Subcutaneous abdominal adipose tissue (tissue), 5 donors: ENCODE data around the gene USF2.
A peak's percentile ranks its signal among the peaks of the same experiment; 100 is the strongest.

Experiments
- H3K27ac ChIP-seq: one replicate; pipeline ENCODE4 v1.7.0; 2013; ENCODE audit warnings: low read depth, mild to moderate bottlenecking, inconsistent platforms, low read length, moderate library complexity
- H3K27me3 ChIP-seq, 5 donors: one replicate each; pipeline ENCODE4 v1.7.0; 2013; ENCODE audit warnings: low read length in 5 of 5, inconsistent platforms in 1 of 5; ENCODE audit not compliant: control insufficient read depth in 5 of 5, insufficient read depth in 4 of 5
- H3K36me3 ChIP-seq, 5 donors: one replicate each; pipeline ENCODE4 v1.7.0; 2013; ENCODE audit warnings: low read length in 5 of 5; ENCODE audit not compliant: control insufficient read depth in 5 of 5, insufficient read depth in 5 of 5
- H3K4me1 ChIP-seq, 5 donors: one replicate each; pipeline ENCODE4 v1.7.0; 2013; ENCODE audit warnings: low read length in 5 of 5, mild to moderate bottlenecking in 3 of 5, moderate library complexity in 1 of 5; ENCODE audit not compliant: control insufficient read depth in 5 of 5, insufficient read depth in 5 of 5
- H3K4me3 ChIP-seq, 5 donors: one replicate each; pipeline ENCODE4 v1.7.0; 2013; ENCODE audit warnings: low read length in 5 of 5, low read depth in 1 of 5
- H3K9ac ChIP-seq, 5 donors: one replicate each; pipeline ENCODE4 v1.7.0; 2013; ENCODE audit warnings: low read length in 5 of 5, mild to moderate bottlenecking in 4 of 5, moderate library complexity in 3 of 5
- H3K9me3 ChIP-seq, 5 donors: one replicate each; pipeline ENCODE4 v1.7.0; 2013; ENCODE audit warnings: low read length in 5 of 5; ENCODE audit not compliant: control insufficient read depth in 5 of 5
- donor health status: healthy.
- donor health status: healthy.
- donor health status: healthy.
- donor health status: healthy.
- donor health status: healthy.

USF2 gene

DNA sequence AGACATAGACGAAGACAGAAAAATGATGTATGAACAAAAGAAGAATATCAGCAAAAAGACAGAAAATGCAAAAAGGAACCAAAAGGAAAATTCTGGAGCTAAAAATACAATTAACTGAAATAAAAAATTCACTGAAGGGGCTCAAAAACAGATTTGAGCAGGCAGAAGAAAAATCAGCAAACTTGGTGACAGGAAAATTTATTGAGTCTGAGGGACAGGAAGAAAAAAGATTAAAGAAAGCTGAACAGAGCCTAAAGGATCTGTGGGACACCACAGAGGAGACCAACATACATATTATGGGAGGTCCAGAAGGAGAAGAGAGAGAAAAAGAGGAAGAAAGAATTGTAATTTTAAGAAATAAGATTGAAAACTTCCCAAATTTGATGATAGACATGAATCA, 27.3 kb upstream of the USF2 start:
- no peaks in the 10 kb centered on the region for H3K36me3 ChIP-seq
- no peak overlapping the region for H3K9ac ChIP-seq
- peaks cover 6 to 24% (median 8%) of the 10 kb centered on the region in 5 donors for H3K9me3 ChIP-seq
- H3K4me3 ChIP-seq, result no peak overlapping the region
- peaks cover 0 to 8% (median 0%) of the 10 kb centered on the region in 5 donors for H3K27me3 ChIP-seq
- no peak overlapping the region for H3K27ac ChIP-seq
- peaks cover 0 to 2% (median 0%) of the 10 kb centered on the region in 5 donors for H3K4me1 ChIP-seq

DNA sequence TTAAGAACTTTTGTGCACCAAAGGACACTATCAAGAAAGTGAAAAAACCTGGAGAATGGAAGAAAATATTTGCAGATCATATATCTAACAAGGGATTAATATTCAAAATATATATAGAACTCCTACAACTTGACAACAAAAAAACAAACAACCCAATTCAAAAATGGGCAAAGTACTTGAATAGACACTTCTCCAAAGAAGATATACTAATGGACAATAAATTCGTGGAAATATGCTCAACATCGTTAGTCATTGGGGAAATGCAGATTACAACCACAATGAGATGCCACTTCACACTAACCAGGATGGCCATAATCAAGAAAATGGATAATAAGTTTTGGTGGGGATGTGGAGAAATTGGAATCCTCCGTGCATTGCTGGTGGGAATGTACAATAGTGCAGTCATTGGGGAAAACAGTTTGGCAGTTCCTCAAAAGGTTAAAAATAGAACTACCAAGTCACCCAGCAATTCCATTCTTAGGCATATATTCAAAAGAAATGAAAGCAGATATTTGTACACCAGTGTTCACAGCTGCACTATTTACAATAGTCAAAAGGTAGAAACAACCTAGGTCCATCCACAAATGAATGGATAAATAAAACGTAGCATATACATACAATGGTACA, 22.2 kb upstream of the USF2 start:
- Histone ChIP-seq H3K4me3 (no peak overlapping the region), H3K9me3 (peaks cover 0 to 13% (median under 1%) of the 10 kb centered on the region in 5 donors), H3K9ac (no peak overlapping the region), H3K27me3 (peaks cover 11 to 29% (median 25%) of the 10 kb centered on the region in 5 donors), H3K4me1 (peaks cover 0 to 33% (median 18%) of the 10 kb centered on the region in 5 donors), H3K36me3 (peaks cover 0 to 5% (median 0%) of the 10 kb centered on the region in 5 donors), H3K27ac (no peak overlapping the region)

DNA sequence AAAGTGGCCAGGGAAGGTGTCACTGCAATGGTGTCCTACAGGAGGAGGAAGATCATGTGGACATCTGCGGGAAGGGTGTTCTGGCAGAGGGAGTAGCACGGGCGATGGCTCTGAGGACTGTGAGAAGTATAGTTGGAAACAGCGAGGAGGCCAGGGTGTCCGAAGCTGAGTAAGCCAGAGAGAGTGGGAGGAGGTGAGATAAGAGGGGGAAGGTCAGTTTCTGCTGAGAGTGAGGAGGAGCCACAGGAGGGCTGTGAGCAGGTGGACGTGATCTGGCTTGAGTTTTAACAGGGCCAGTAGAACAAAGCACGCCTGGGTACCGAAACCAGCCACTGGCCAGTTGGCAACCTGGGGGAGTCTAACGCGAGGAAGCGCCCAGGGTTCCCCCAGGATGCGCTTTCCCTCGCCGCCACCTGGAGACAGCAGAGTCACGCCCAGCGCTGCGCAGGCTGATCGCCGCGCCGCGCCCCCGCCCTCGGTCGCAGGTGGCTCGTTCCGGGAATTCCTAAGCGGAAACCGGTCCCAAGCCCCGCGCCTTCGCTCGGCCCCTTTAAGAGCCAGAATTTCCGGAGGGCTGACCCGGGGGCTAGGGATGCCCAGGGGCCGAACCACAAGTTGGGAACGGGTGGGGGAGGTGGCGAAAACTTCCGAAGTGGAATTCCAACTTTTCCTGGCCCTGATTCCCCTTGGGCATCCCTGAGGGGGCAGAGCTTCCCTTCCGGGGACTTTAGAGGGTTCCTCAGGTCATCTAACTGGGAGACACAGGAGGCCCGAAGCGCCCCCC, 21.0 kb upstream of the USF2 start:
- H3K9ac ChIP-seq, result peak overlapping the region in 2 of 5 donors; percentile 20 to 30

DNA sequence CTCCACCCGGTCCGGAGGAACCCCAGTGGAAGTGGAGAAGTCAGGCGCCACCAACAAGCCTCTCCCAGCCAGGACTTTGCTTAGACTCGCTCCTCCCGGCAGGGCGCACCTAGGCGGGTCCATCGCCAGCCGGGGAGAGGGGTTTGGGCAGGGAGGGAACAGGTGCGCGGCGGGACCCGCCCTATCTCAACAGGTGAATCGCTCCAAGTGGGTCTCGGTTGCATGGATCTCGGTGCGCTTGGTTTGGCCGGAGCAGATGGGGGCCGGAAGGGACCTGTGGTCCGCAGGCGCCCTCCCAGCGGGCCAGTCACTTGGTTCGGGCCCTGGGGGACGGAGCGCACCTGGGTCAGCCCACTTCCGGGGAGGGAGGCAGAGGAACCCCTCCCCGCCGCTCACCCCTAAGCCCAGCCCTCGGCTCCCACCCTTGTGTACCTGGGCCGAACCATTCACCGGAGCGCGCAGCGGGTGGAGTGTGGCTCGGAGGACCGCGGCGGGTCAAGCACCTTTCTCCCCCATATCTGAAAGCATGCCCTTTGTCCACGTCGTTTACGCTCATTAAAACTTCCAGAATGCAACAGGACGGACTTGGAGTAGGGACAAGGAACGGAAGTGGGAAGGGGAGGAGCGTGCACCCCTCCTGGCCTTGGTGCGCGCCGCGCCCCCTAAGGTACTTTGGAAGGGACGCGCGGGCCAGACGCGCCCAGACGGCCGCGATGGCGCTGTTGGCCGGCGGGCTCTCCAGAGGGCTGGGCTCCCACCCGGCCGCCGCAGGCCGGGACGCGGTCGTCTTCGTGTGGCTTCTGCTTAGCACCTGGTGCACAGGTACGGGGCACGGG, 20.2 kb upstream of the USF2 start, which contains the start of gene LSR:
TSS of gene LSR (plus strand) at position 693 of the 836 bp plus-strand sequence. CDS start at position 714, 21 bp downstream.
- H3K27me3 ChIP-seq, result peaks cover 11 to 29% (median 25%) of the 10 kb centered on the region in 5 donors
- H3K9me3 ChIP-seq, result peaks cover 0 to 11% (median 0%) of the 10 kb centered on the region in 5 donors
- H3K9ac ChIP-seq, result peak within 1 kb of the TSS in 3 of 5 donors; percentile 30 to 60 (median 47)
- H3K27ac ChIP-seq, result no peak within 1 kb of the TSS
- H3K4me1 ChIP-seq, result peaks cover 0 to 34% (median 18%) of the 10 kb centered on the region in 5 donors
- peaks cover 0 to 5% (median 0%) of the 10 kb centered on the region in 5 donors for H3K36me3 ChIP-seq
- H3K4me3 ChIP-seq, result peak within 1 kb of the TSS in 4 of 5 donors; percentile 51 to 72 (median 67)

More for the DNA sequence above, 21.0 kb upstream of the USF2 start:
- Histone ChIP-seq H3K36me3 (peaks cover 0 to 5% (median 0%) of the 10 kb centered on the region in 5 donors), H3K4me3 (peak overlapping the region in 4 of 5 donors; percentile 51 to 72 (median 67)), H3K27ac (no peak overlapping the region), H3K9me3 (peaks cover 0 to 11% (median 0%) of the 10 kb centered on the region in 5 donors), H3K4me1 (peaks cover 0 to 33% (median 18%) of the 10 kb centered on the region in 5 donors), H3K27me3 (peaks cover 11 to 29% (median 25%) of the 10 kb centered on the region in 5 donors)

DNA sequence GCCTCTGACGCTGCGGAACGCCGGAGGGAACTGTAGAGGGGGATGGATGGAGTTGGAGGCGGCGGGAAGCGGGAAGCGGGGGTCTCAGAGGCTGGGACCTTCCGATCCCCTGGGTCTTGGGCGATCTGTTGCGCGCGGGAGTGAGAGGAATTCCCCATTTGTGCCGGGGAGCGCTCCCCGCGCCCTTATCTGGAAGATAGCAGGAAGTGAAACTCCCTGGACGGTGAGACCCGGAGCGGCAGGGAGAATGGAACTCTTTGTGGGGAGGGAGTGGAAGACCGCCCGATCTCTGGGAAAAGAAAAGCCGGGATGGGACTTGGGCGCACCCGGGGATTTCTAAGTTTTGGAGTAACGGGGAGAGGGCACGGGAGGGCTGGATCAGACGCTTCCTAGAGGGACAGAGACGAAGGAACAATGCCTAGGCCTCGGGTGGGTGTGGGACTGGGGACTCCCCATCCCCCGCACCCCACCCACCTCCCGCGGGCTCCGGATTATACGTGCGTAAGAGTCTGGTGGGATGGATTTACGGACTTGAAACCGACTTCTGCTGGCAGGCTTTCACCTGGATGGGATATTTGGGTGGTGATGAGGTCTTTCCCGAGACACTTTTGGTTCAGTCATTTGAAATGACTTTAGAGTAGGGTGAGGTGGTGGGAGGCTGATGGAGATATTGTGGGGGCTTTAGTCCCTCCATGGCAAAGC, 19.5 kb upstream of the USF2 start:
- H3K9ac ChIP-seq, result peak overlapping the region in 2 of 5 donors; percentile 30 to 41
- H3K4me3 ChIP-seq, result peak overlapping the region in 4 of 5 donors; percentile 51 to 72 (median 67)
- H3K4me1 ChIP-seq, result peaks cover 0 to 42% (median 18%) of the 10 kb centered on the region in 5 donors
- H3K36me3 ChIP-seq, result peaks cover 0 to 5% (median 0%) of the 10 kb centered on the region in 5 donors
- peaks cover 11 to 29% (median 25%) of the 10 kb centered on the region in 5 donors for H3K27me3 ChIP-seq
- H3K27ac ChIP-seq, result no peak overlapping the region
- H3K9me3 ChIP-seq, result peaks cover 0 to 9% (median 0%) of the 10 kb centered on the region in 5 donors

DNA sequence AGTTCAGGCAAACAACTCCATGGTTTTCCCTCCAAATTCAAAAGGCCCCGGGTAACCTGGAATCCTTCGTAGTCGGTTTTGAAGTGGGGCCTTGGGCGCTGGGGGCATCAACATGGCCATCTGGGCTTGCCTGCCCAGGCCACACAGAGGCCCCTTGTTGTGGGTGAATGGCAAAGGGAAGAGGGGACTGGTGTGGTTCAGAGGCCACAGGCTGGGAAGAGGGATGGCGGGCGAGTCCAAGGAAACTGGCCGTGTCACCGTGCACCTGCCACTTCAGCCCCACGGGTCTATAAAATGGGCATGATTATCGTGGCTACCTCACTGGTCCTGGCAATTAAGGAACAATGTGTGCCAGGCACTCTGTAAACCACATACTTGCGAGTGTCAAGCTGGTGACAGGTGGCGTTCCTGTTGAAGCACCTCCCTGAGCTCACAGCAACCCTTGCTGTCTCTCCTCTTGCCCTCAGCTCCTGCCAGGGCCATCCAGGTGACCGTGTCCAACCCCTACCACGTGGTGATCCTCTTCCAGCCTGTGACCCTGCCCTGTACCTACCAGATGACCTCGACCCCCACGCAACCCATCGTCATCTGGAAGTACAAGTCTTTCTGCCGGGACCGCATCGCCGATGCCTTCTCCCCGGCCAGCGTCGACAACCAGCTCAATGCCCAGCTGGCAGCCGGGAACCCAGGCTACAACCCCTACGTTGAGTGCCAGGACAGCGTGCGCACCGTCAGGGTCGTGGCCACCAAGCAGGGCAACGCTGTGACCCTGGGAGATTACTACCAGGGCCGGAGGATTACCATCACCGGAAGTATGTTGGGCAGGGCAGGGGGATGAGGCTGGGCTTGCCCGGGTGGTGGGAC, 18.7 kb upstream of the USF2 start:
- H3K27ac ChIP-seq, result no peak overlapping the region
- peaks cover 11 to 29% (median 25%) of the 10 kb centered on the region in 5 donors for H3K27me3 ChIP-seq
- H3K9me3 ChIP-seq, result peaks cover 0 to 2% (median 0%) of the 10 kb centered on the region in 5 donors
- H3K4me3 ChIP-seq, result no peak overlapping the region
- H3K4me1 ChIP-seq, result peaks cover 0 to 50% (median 18%) of the 10 kb centered on the region in 5 donors
- H3K36me3 ChIP-seq, result peaks cover 0 to 5% (median 0%) of the 10 kb centered on the region in 5 donors
- no peak overlapping the region for H3K9ac ChIP-seq

DNA sequence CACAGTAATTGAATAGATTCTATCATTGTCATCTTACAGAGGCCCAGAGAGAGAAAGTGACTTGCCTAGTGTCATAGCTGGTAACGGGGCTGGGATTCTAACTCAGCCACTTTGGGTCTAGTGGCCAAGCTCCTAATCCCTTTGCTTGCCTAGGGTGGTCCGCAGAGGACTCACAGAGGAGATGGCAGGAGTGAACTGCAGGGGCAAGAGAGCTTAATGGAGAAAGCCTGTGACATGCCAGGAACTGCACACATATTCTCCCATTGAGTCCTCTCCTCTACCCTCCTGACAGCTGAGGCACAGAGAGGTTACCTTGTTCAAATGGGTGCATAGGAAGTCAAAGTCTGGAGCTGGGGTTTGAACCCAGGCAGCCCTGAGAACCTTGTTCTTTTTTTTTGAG, 17.3 kb upstream of the USF2 start:
- Histone ChIP-seq H3K36me3 (peaks cover 0 to 5% (median 0%) of the 10 kb centered on the region in 5 donors), H3K4me3 (no peak overlapping the region), H3K27ac (no peak overlapping the region), H3K9me3 (peaks cover 0 to 2% (median 0%) of the 10 kb centered on the region in 5 donors), H3K27me3 (peaks cover 11 to 29% (median 25%) of the 10 kb centered on the region in 5 donors), H3K4me1 (peaks cover 0 to 55% (median 18%) of the 10 kb centered on the region in 5 donors), H3K9ac (no peak overlapping the region)

DNA sequence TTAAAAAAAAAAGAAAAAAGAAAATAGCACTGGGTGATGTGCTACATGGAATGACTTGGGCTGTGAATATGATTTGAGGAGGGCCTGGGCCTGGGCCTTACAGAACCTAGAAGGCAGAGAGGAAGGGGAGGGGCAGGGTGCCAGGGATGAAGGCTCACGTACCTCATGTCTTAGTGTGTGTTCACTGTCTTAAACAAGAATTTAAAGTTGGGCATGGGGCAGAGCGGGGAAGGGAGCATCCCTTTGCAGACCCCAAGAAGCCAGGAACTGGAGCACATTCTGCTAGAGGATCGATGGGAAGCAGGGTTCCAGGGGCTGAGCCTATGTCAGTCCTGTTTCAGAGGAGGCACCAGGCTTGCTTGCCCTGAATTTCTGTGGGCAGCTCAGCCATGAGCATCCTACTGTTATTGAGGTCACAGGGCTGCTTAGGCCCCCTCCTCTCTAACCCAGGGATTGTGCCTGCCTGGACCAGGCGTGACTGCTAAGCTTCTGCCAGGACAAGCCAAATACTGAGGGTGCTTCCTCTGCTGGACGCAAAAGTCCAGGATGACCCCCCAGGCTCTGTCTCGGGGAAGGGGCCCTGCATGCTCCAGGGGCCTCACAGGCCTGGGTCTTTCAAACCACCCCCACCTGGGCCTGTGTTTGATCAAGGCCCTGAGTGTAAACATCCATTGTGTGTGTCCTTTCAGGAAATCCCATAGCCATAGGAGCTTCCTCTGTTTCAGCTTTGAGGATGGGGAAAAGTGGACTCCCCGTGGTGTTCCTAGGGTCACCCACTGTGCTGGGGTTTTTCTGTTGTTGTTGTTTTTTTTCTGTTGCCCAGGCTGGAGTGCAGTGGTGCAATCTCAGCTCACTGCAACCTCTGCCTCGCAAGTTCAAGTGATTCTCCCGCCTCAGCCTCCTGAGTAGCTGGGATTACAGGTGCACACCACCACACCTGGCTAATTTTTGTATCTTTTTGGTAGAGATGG, 15.2 kb upstream of the USF2 start:
- H3K36me3 ChIP-seq, result peaks cover 0 to 5% (median 0%) of the 10 kb centered on the region in 5 donors
- H3K4me1 ChIP-seq, result peaks cover 0 to 43% (median 7%) of the 10 kb centered on the region in 5 donors
- no peaks in the 10 kb centered on the region for H3K9me3 ChIP-seq
- peaks cover 11 to 25% (median 22%) of the 10 kb centered on the region in 5 donors for H3K27me3 ChIP-seq
- no peak overlapping the region for H3K4me3 ChIP-seq
- H3K27ac ChIP-seq, result no peak overlapping the region
- H3K9ac ChIP-seq, result no peak overlapping the region
